Activated CD8-positive, alpha-beta memory T cell treated with anti-CD3 and anti-CD28 coated beads for 4 hours (primary cell): ENCODE data around the gene PLEK.
"Not testable (repeated sequence)": the region's sequence is repeated elsewhere in the genome, so short reads cannot be mapped to it uniquely, and the experiment has no call there.

ENCODE experiments used
- DNase-seq, 2 donors: peaks; one replicate each; pipeline ENCODE4 v3.0.0-alpha.2; 2020; ENCODE audit warnings: low read depth in 2 of 2

PLEK gene

GRCh38 chr2:68365087-68365486 lies at the start of gene PLEK:
PLEK (plus strand) TSS chr2:68365282; CDS start chr2:68365352, 70 bp downstream.
- peak in 1 of 2 donors; percentile 30 for DNase-seq

GRCh38 chr2:68316111-68316510 lies 49.0 kb upstream of the PLEK start:
- DNase-seq = no peak

GRCh38 chr2:68317971-68318913 lies 46.8 kb upstream of the PLEK start:
- no peak for DNase-seq

- no peak for DNase-seq
Observed at GRCh38 chr2:68318914-68319397, 46.1 kb upstream of the PLEK start.

GRCh38 chr2:68319398-68320117 lies 45.5 kb upstream of the PLEK start, which contains the start of gene CNRIP1:
CNRIP1 (minus strand) TSS chr2:68319949; CDS start chr2:68319400, 549 bp downstream.
- DNase-seq = no peak

GRCh38 chr2:68320118-68320641 lies 44.9 kb upstream of the PLEK start:
- no peak for DNase-seq

GRCh38 chr2:68325056-68325455 lies 40.0 kb upstream of the PLEK start:
- DNase-seq = no peak

- no peak for DNase-seq
Observed at GRCh38 chr2:68328901-68329300, 36.2 kb upstream of the PLEK start.

GRCh38 chr2:68330691-68331090 lies 34.4 kb upstream of the PLEK start:
- DNase-seq = no peak

GRCh38 chr2:68333009-68333408 lies 32.1 kb upstream of the PLEK start:
- no peak for DNase-seq

- no peak for DNase-seq
Observed at GRCh38 chr2:68333931-68334330, 31.2 kb upstream of the PLEK start.

- no peak for DNase-seq
Observed at GRCh38 chr2:68336192-68336591, 28.9 kb upstream of the PLEK start.

GRCh38 chr2:68340226-68341061 lies 24.6 kb upstream of the PLEK start:
- DNase-seq = no peak

- no peak for DNase-seq
Observed at GRCh38 chr2:68341062-68341329, 24.1 kb upstream of the PLEK start.

- no peak for DNase-seq
Observed at GRCh38 chr2:68341583-68341982, 23.5 kb upstream of the PLEK start.

- no peak for DNase-seq
Observed at GRCh38 chr2:68342470-68342869, 22.6 kb upstream of the PLEK start.

GRCh38 chr2:68344031-68344430 lies 21.1 kb upstream of the PLEK start:
- no peak for DNase-seq

- no peak for DNase-seq
Observed at GRCh38 chr2:68345129-68345875, 19.8 kb upstream of the PLEK start.

GRCh38 chr2:68349091-68349490 lies 16.0 kb upstream of the PLEK start:
- not testable (repeated sequence) for DNase-seq

GRCh38 chr2:68351997-68352396 lies 13.1 kb upstream of the PLEK start:
- DNase-seq = no peak
